HL-60/S4 treated with retinoic acid at 250 ng/mL for 4 days and 3 days (cell line): ENCODE measurements around the gene CDH7.

ENCODE experiments used
- in situ Hi-C: fragments of 300-500 bp; cut with MboI; formaldehyde crosslinking; loops from 2 replicates; pipeline ENCODE4 v1.7.0; 2022; ENCODE audit warnings: low sequenced_read_pairs

CDH7 gene

GRCh38 chr18:65768120-65768778 is 17.4 kb downstream of the CDH7 start:
- in situ Hi-C loops = no loop called here

GRCh38 chr18:65769652-65770051 is 18.8 kb downstream of the CDH7 start:
- in situ Hi-C loops = no loop called here

GRCh38 chr18:65786474-65786873 is 35.7 kb downstream of the CDH7 start:
- in situ Hi-C loops = no loop called here

GRCh38 chr18:65788373-65788772 is 37.6 kb downstream of the CDH7 start:
- in situ Hi-C loops = no loop called here

- in situ Hi-C loops = no loop called here
Measured at GRCh38 chr18:65790604-65791003, 39.8 kb downstream of the CDH7 start.

- in situ Hi-C loops = no loop called here
Measured at GRCh38 chr18:65791719-65792118, 40.9 kb downstream of the CDH7 start.

GRCh38 chr18:65792456-65793074 is 41.8 kb downstream of the CDH7 start:
- in situ Hi-C loops = no loop called here

- in situ Hi-C loops = no loop called here
Measured at GRCh38 chr18:65808759-65809158, 57.9 kb downstream of the CDH7 start.

- in situ Hi-C loops = no loop called here
Measured at GRCh38 chr18:65811307-65811706, 60.5 kb downstream of the CDH7 start.

- in situ Hi-C loops = no loop called here
Measured at GRCh38 chr18:65815506-65815905, 64.7 kb downstream of the CDH7 start.

GRCh38 chr18:65817178-65817577 is 66.4 kb downstream of the CDH7 start:
- in situ Hi-C loops = no loop called here

GRCh38 chr18:65821911-65822310 is 71.1 kb downstream of the CDH7 start:
- in situ Hi-C loops = no loop called here

- in situ Hi-C loops = no loop called here
Measured at GRCh38 chr18:65822826-65823225, 72.0 kb downstream of the CDH7 start.

- in situ Hi-C loops = no loop called here
Measured at GRCh38 chr18:65827444-65827843, 76.6 kb downstream of the CDH7 start.

GRCh38 chr18:65835881-65836280 is 85.1 kb downstream of the CDH7 start:
- in situ Hi-C loops = no loop called here

GRCh38 chr18:65846107-65846506 is 95.3 kb downstream of the CDH7 start:
- in situ Hi-C loops = no loop called here

GRCh38 chr18:65852273-65852672 is 101.5 kb downstream of the CDH7 start:
- in situ Hi-C loops = no loop called here

- in situ Hi-C loops = no loop called here
Measured at GRCh38 chr18:65859075-65859474, 108.3 kb downstream of the CDH7 start.

GRCh38 chr18:65869527-65869926 is 118.7 kb downstream of the CDH7 start:
- in situ Hi-C loops = no loop called here

- in situ Hi-C loops = no loop called here
Measured at GRCh38 chr18:65876310-65876709, 125.5 kb downstream of the CDH7 start.

- in situ Hi-C loops = no loop called here
Measured at GRCh38 chr18:65897292-65897691, 146.5 kb downstream of the CDH7 start.

GRCh38 chr18:65901522-65901921 is 150.7 kb downstream of the CDH7 start:
- in situ Hi-C loops = no loop called here

- in situ Hi-C loops = no loop called here
Measured at GRCh38 chr18:65906621-65907034, 155.8 kb downstream of the CDH7 start.
